Mucosa of stomach (tissue), 1 donor: ENCODE results near the gene MAF.

Source experiments
- H3K27me3 ChIP-seq: one replicate; pipeline ENCODE4 v1.7.0; 2013; ENCODE audit warnings: mild to moderate bottlenecking, low read length; ENCODE audit not compliant: control insufficient read depth, insufficient read depth
- H3K36me3 ChIP-seq: one replicate; pipeline ENCODE4 v1.7.0; 2013; ENCODE audit warnings: low read length; ENCODE audit not compliant: control insufficient read depth, insufficient read depth
- H3K4me1 ChIP-seq: one replicate; pipeline ENCODE4 v1.7.0; 2013; ENCODE audit warnings: mild to moderate bottlenecking, low read length; ENCODE audit not compliant: control insufficient read depth, insufficient read depth
- H3K4me3 ChIP-seq: one replicate; pipeline ENCODE4 v1.7.0; 2013; ENCODE audit warnings: low read length
- H3K9ac ChIP-seq: one replicate; pipeline ENCODE4 v1.7.0; 2013; ENCODE audit warnings: mild to moderate bottlenecking, low read length, moderate library complexity
- H3K9me3 ChIP-seq: one replicate; pipeline ENCODE4 v1.7.0; 2013; ENCODE audit warnings: mild to moderate bottlenecking, low read length, moderate library complexity; ENCODE audit not compliant: control insufficient read depth
- donor health status: Pancreatic carcinoma.

Gene MAF

GRCh38 chr16:79628988-79629387 lies 28.5 kb upstream of the MAF start:
- Histone ChIP-seq H3K9me3 (no peaks in the 10 kb centered on the region), H3K36me3 (no peaks in the 10 kb centered on the region), H3K4me3 (no peak overlapping the region), H3K9ac (no peak overlapping the region), H3K27me3 (no peaks in the 10 kb centered on the region), H3K4me1 (no peaks in the 10 kb centered on the region)

- Histone ChIP-seq H3K4me1 (no peaks in the 10 kb centered on the region), H3K9ac (no peak overlapping the region), H3K27me3 (no peaks in the 10 kb centered on the region), H3K36me3 (no peaks in the 10 kb centered on the region), H3K4me3 (no peak overlapping the region), H3K9me3 (no peaks in the 10 kb centered on the region)
Observed at GRCh38 chr16:79628501-79628975, 28.0 kb upstream of the MAF start.

GRCh38 chr16:79627092-79627491 lies 26.6 kb upstream of the MAF start:
- H3K9ac ChIP-seq, result no peak overlapping the region
- no peaks in the 10 kb centered on the region for H3K4me1 ChIP-seq
- H3K27me3 ChIP-seq, result no peaks in the 10 kb centered on the region
- H3K9me3 ChIP-seq, result no peaks in the 10 kb centered on the region
- H3K36me3 ChIP-seq, result no peaks in the 10 kb centered on the region
- H3K4me3 ChIP-seq, result no peak overlapping the region

- H3K27me3 ChIP-seq, result no peaks in the 10 kb centered on the region
- no peaks in the 10 kb centered on the region for H3K36me3 ChIP-seq
- no peak overlapping the region for H3K9ac ChIP-seq
- H3K9me3 ChIP-seq, result no peaks in the 10 kb centered on the region
- no peak overlapping the region for H3K4me3 ChIP-seq
- no peaks in the 10 kb centered on the region for H3K4me1 ChIP-seq
Observed at GRCh38 chr16:79625738-79626137, 25.2 kb upstream of the MAF start.

- no peaks in the 10 kb centered on the region for H3K36me3 ChIP-seq
Observed at GRCh38 chr16:79623824-79624223, 23.3 kb upstream of the MAF start.

GRCh38 chr16:79623062-79623461 lies 22.5 kb upstream of the MAF start:
- Histone ChIP-seq H3K4me3 (no peak overlapping the region), H3K36me3 (no peaks in the 10 kb centered on the region), H3K27me3 (no peaks in the 10 kb centered on the region), H3K9me3 (no peaks in the 10 kb centered on the region), H3K4me1 (no peaks in the 10 kb centered on the region), H3K9ac (no peak overlapping the region)

More at GRCh38 chr16:79623824-79624223, 23.3 kb upstream of the MAF start:
- no peaks in the 10 kb centered on the region for H3K4me1 ChIP-seq
- H3K27me3 ChIP-seq, result no peaks in the 10 kb centered on the region
- H3K4me3 ChIP-seq, result no peak overlapping the region
- no peak overlapping the region for H3K9ac ChIP-seq
- no peaks in the 10 kb centered on the region for H3K9me3 ChIP-seq

GRCh38 chr16:79621027-79621426 lies 20.5 kb upstream of the MAF start:
- Histone ChIP-seq H3K36me3 (no peaks in the 10 kb centered on the region), H3K9ac (no peak overlapping the region), H3K9me3 (no peaks in the 10 kb centered on the region), H3K4me3 (no peak overlapping the region), H3K4me1 (no peaks in the 10 kb centered on the region), H3K27me3 (no peaks in the 10 kb centered on the region)

GRCh38 chr16:79618692-79619050 lies 18.1 kb upstream of the MAF start:
- no peak overlapping the region for H3K4me3 ChIP-seq
- no peaks in the 10 kb centered on the region for H3K4me1 ChIP-seq
- H3K9me3 ChIP-seq, result no peaks in the 10 kb centered on the region
- H3K27me3 ChIP-seq, result no peaks in the 10 kb centered on the region
- no peak overlapping the region for H3K9ac ChIP-seq
- H3K36me3 ChIP-seq, result no peaks in the 10 kb centered on the region

- H3K36me3 ChIP-seq, result no peaks in the 10 kb centered on the region
- no peaks in the 10 kb centered on the region for H3K27me3 ChIP-seq
- H3K9me3 ChIP-seq, result no peaks in the 10 kb centered on the region
- no peak overlapping the region for H3K4me3 ChIP-seq
- H3K4me1 ChIP-seq, result no peaks in the 10 kb centered on the region
- no peak overlapping the region for H3K9ac ChIP-seq
Observed at GRCh38 chr16:79618041-79618691, 17.6 kb upstream of the MAF start.

- H3K9ac ChIP-seq, result no peak overlapping the region
- no peaks in the 10 kb centered on the region for H3K27me3 ChIP-seq
- no peak overlapping the region for H3K4me3 ChIP-seq
- no peaks in the 10 kb centered on the region for H3K9me3 ChIP-seq
- H3K4me1 ChIP-seq, result no peaks in the 10 kb centered on the region
- no peaks in the 10 kb centered on the region for H3K36me3 ChIP-seq
Observed at GRCh38 chr16:79613009-79613408, 12.5 kb upstream of the MAF start.

- H3K9me3 ChIP-seq, result no peaks in the 10 kb centered on the region
- H3K36me3 ChIP-seq, result no peaks in the 10 kb centered on the region
- no peaks in the 10 kb centered on the region for H3K27me3 ChIP-seq
- H3K4me3 ChIP-seq, result no peak overlapping the region
- no peak overlapping the region for H3K9ac ChIP-seq
- no peaks in the 10 kb centered on the region for H3K4me1 ChIP-seq
Observed at GRCh38 chr16:79612207-79612606, 11.7 kb upstream of the MAF start.

GRCh38 chr16:79610771-79611170 lies 10.2 kb upstream of the MAF start:
- Histone ChIP-seq H3K4me1 (no peaks in the 10 kb centered on the region), H3K9ac (no peak overlapping the region), H3K9me3 (no peaks in the 10 kb centered on the region), H3K27me3 (no peaks in the 10 kb centered on the region), H3K4me3 (no peak overlapping the region), H3K36me3 (no peaks in the 10 kb centered on the region)

GRCh38 chr16:79609861-79610260 lies 9.3 kb upstream of the MAF start:
- no peak overlapping the region for H3K4me3 ChIP-seq
- no peaks in the 10 kb centered on the region for H3K4me1 ChIP-seq
- no peaks in the 10 kb centered on the region for H3K36me3 ChIP-seq
- H3K27me3 ChIP-seq, result no peaks in the 10 kb centered on the region
- no peaks in the 10 kb centered on the region for H3K9me3 ChIP-seq
- H3K9ac ChIP-seq, result no peak overlapping the region
